Keratinocyte (primary cell): ENCODE results near the gene ZNF554. TPM values are rescaled to one million over a fixed set of nuclear protein-coding genes. Genes with fewer than 3 reads are reported as not detected.

Experiments
- DNase-seq: peaks from one replicate; pipeline ENCODE4 v3.0.0-alpha.2; 2011; ENCODE audit warnings: low read depth, missing footprints, low spot score
- FAIRE-seq: peaks from 2 replicates; lab custom pipeline; 2011; peaks lifted over from hg19 to GRCh38; lab: Jason Lieb, UNC
- H2AFZ ChIP-seq: 2 replicates; pipeline ENCODE4 v1.6.0; 2012; ENCODE audit warnings: low read length, control low read depth, inconsistent platforms; ENCODE audit not compliant: control insufficient read depth
- H3K27ac ChIP-seq: 2 replicates; pipeline ENCODE4 v1.5.1; 2011; ENCODE audit warnings: low read length; ENCODE audit not compliant: control insufficient read depth, insufficient read depth
- H3K27me3 ChIP-seq: 3 replicates; pipeline ENCODE4 v1.6.0; 2011; ENCODE audit warnings: low read length; ENCODE audit not compliant: control insufficient read depth, insufficient read depth; ENCODE audit errors: extremely low read depth
- H3K36me3 ChIP-seq, 2 experiments: 2 replicates in 1 of 2; 3 replicates in 1 of 2; pipeline ENCODE4 v1.5.1; 2011; ENCODE audit warnings: low read length in 2 of 2, mild to moderate bottlenecking in 1 of 2; ENCODE audit not compliant: control insufficient read depth in 2 of 2, insufficient read depth in 2 of 2; ENCODE audit errors: extremely low read depth in 1 of 2
- H3K4me1 ChIP-seq: 3 replicates; pipeline ENCODE4 v1.5.1; 2011; ENCODE audit warnings: low read length; ENCODE audit not compliant: control insufficient read depth, insufficient read depth; ENCODE audit errors: extremely low read depth
- H3K4me2 ChIP-seq: 3 replicates; pipeline ENCODE4 v1.6.0; 2011; ENCODE audit warnings: low read depth, low read length; ENCODE audit not compliant: control insufficient read depth, insufficient read depth; ENCODE audit errors: extremely low read depth
- H3K4me3 ChIP-seq, 3 experiments: fragments of 200-600 bp in 1 of 3; sonication (generic) in 1 of 3; 2 replicates in 2 of 3; 3 replicates in 1 of 3; pipeline ENCODE4 v1.5.1; 2011 to 2016; ENCODE audit warnings: low read length in 3 of 3, mild to moderate bottlenecking in 3 of 3, control low read depth in 2 of 3, inconsistent platforms in 1 of 3, low read depth in 1 of 3, mixed read lengths in 1 of 3, mixed run types in 1 of 3, moderate library complexity in 1 of 3; ENCODE audit not compliant: control insufficient read depth in 2 of 3, insufficient read depth in 2 of 3; ENCODE audit errors: extremely low read depth in 1 of 3
- H3K79me2 ChIP-seq: 2 replicates; pipeline ENCODE4 v1.6.0; 2012; ENCODE audit warnings: low read length; ENCODE audit not compliant: control insufficient read depth, insufficient read depth
- H3K9ac ChIP-seq: 3 replicates; pipeline ENCODE4 v1.6.0; 2011; ENCODE audit warnings: low read length; ENCODE audit not compliant: control insufficient read depth, insufficient read depth; ENCODE audit errors: extremely low read depth
- H3K9me1 ChIP-seq: 3 replicates; pipeline ENCODE4 v1.6.0; 2011; ENCODE audit warnings: low read length; ENCODE audit not compliant: control insufficient read depth, insufficient read depth; ENCODE audit errors: extremely low read depth
- H3K9me3 ChIP-seq: 2 replicates; pipeline ENCODE4 v1.5.1; 2012; ENCODE audit warnings: low read depth, low read length; ENCODE audit not compliant: control insufficient read depth
- H4K20me1 ChIP-seq: 3 replicates; pipeline ENCODE4 v1.6.0; 2011; ENCODE audit warnings: low read length; ENCODE audit not compliant: control insufficient read depth, insufficient read depth; ENCODE audit errors: extremely low read depth
- EZH2 ChIP-seq: IDR thresholded peaks from one replicate; pipeline ENCODE4 v1.6.1; 2012; ENCODE audit warnings: inconsistent platforms, mild to moderate bottlenecking, low read length, moderate library complexity
- dilution Hi-C: fragments of 300-500 bp; cut with MboI; formaldehyde crosslinking; loops from one replicate; pipeline ENCODE4 v1.7.0; 2020; ENCODE audit warnings: low sequenced_read_pairs; ENCODE audit not compliant: extremely low pct_ligation_motif_present
- polyA minus RNA-seq, 3 experiments: library from RNA; depleted of rRNA, polyadenylated mRNA; stranded (reverse); fragments of >200 nt; gene quantifications; 1 replicate in 1 of 3; 2 replicates in 1 of 3; 3 replicates in 1 of 3; pipeline ENCODE4 v1.2.3, GENCODE V29; 2011
- polyA plus RNA-seq, 5 experiments: library from polyadenylated mRNA; depleted of rRNA in 3 of 5; stranded (reverse) in 3 of 5; stranded (forward) in 1 of 5; unstranded in 1 of 5; fragments of >200 nt; gene quantifications; 1 replicate in 1 of 5; 2 replicates in 3 of 5; 3 replicates in 1 of 5; pipeline versions ENCODE4 v1.2.1 to v1.2.3, GENCODE V29; 2011 to 2012; ENCODE audit warnings: missing spikeins in 2 of 5, low read depth in 1 of 5, low replicate concordance in 1 of 5
- TF ChIP-seq, protein P1 (sequence below), 3 experiments: IDR thresholded peaks in 1 of 3; conservative IDR thresholded peaks in 1 of 3; optimal IDR thresholded peaks in 1 of 3; 2 replicates in 2 of 3; 3 replicates in 1 of 3; pipeline versions ENCODE3 to v1.5.1; 2011; ENCODE audit warnings: low read length in 3 of 3, mild to moderate bottlenecking in 3 of 3, moderate library complexity in 2 of 3, control low read depth in 1 of 3, inconsistent platforms in 1 of 3; ENCODE audit not compliant: insufficient read depth in 2 of 3; ENCODE audit errors: extremely low read depth in 1 of 3

ZNF554 gene
- polyA plus RNA-seq (2.2 to 3.0 TPM (median 2.7 TPM) in 3 replicates), polyA minus RNA-seq (1.5 to 2.9 TPM (median 2.6 TPM) in 3 replicates)
- 1.9 TPM for polyA plus RNA-seq (2011; ENCODE audit: low read depth)
- 1.6 and 2.0 TPM in 2 replicates for polyA plus RNA-seq (2011; cell fraction: cytosol; rRNA removed)
- polyA plus RNA-seq (2011; cell fraction: nucleus; rRNA removed): 5.3 and 6.5 TPM in 2 replicates
- 2.3 and 4.0 TPM in 2 replicates for polyA plus RNA-seq (2012; ENCODE audit: low replicate concordance)
- 3.6 TPM for polyA minus RNA-seq (2011; cell fraction: cytosol; rRNA and poly(A)+ RNA removed)
- 1.6 and 4.9 TPM in 2 replicates for polyA minus RNA-seq (2011; cell fraction: nucleus; rRNA and poly(A)+ RNA removed)

GRCh38 chr19:2819540-2820111, at the start of gene ZNF554:
Gene ZNF554, plus strand, starts transcription at chr19:2819868. Its CDS starts 204 bp downstream, at chr19:2820072.
- no peaks in the 10 kb centered on the region for H3K9me3 ChIP-seq
- FAIRE-seq: no peak

GRCh38 chr19:2770055-2771013, 49.3 kb upstream of the ZNF554 start:
- H3K9ac ChIP-seq: no peak overlapping the region
- no peaks in the 10 kb centered on the region for H3K9me1 ChIP-seq
- no peak overlapping the region for H2AFZ ChIP-seq
- dilution Hi-C loops: no loop called here
- H3K27me3 ChIP-seq: no peaks in the 10 kb centered on the region
- TF ChIP-seq, protein P1, sequence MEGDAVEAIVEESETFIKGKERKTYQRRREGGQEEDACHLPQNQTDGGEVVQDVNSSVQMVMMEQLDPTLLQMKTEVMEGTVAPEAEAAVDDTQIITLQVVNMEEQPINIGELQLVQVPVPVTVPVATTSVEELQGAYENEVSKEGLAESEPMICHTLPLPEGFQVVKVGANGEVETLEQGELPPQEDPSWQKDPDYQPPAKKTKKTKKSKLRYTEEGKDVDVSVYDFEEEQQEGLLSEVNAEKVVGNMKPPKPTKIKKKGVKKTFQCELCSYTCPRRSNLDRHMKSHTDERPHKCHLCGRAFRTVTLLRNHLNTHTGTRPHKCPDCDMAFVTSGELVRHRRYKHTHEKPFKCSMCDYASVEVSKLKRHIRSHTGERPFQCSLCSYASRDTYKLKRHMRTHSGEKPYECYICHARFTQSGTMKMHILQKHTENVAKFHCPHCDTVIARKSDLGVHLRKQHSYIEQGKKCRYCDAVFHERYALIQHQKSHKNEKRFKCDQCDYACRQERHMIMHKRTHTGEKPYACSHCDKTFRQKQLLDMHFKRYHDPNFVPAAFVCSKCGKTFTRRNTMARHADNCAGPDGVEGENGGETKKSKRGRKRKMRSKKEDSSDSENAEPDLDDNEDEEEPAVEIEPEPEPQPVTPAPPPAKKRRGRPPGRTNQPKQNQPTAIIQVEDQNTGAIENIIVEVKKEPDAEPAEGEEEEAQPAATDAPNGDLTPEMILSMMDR (optimal IDR thresholded peaks at IDR 0.05 in 1 of 3, IDR thresholded peaks at IDR 0.05 in 1 of 3, conservative IDR thresholded peaks at IDR 0.05 in 1 of 3; ENCODE audit: extremely low read depth in 1 of 3, insufficient read depth in 2 of 3, low read length in 3 of 3): no peak
- no peak for TF ChIP-seq EZH2
- peaks cover 30% of the 10 kb centered on the region for H4K20me1 ChIP-seq
- H3K4me1 ChIP-seq: no peaks in the 10 kb centered on the region
- peaks cover 67% of the 10 kb centered on the region for H3K79me2 ChIP-seq
- no peak overlapping the region for H3K27ac ChIP-seq
- H3K4me2 ChIP-seq: no peak overlapping the region
- no peak for FAIRE-seq
- DNase-seq: no peak
- H3K36me3 ChIP-seq: peaks cover 15 to 20% of the 10 kb centered on the region in 2 experiments
- no peak overlapping the region for H3K4me3 ChIP-seq
- H3K9me3 ChIP-seq: no peaks in the 10 kb centered on the region

More at GRCh38 chr19:2819540-2820111, at the start of gene ZNF554:
- H3K4me3 ChIP-seq: peak within 1 kb of the TSS; percentile 86 to 91 (median 87)
- no peaks in the 10 kb centered on the region for H3K27me3 ChIP-seq
- peak within 1 kb of the TSS; percentile 77 for H3K9ac ChIP-seq
- dilution Hi-C loops: no loop called here
- DNase-seq: peak; percentile 84
- H3K36me3 ChIP-seq: peaks cover 0 to 3% of the 10 kb centered on the region in 2 experiments
- H3K4me2 ChIP-seq: peak within 1 kb of the TSS; percentile 92
- H2AFZ ChIP-seq: peak within 1 kb of the TSS; percentile 75
- TF ChIP-seq, protein P1 (optimal IDR thresholded peaks at IDR 0.05 in 1 of 3, IDR thresholded peaks at IDR 0.05 in 1 of 3, conservative IDR thresholded peaks at IDR 0.05 in 1 of 3; ENCODE audit: extremely low read depth in 1 of 3, insufficient read depth in 2 of 3, low read length in 3 of 3): peak; percentile 84 to 98 (median 91)
- no peak for TF ChIP-seq EZH2
- H3K4me1 ChIP-seq: peaks cover 7% of the 10 kb centered on the region
- H4K20me1 ChIP-seq: no peaks in the 10 kb centered on the region
- H3K9me1 ChIP-seq: no peaks in the 10 kb centered on the region
- peaks cover 4% of the 10 kb centered on the region for H3K79me2 ChIP-seq
- peak within 1 kb of the TSS; percentile 8 for H3K27ac ChIP-seq
